Stimulated activated naive CD4-positive, alpha-beta T cell treated with Interleukin-2 at 50 U/mL for 16 hours (primary cell): Measurements from ENCODE around the gene OR4K1.
"Not testable (repeated sequence)": the region's sequence is repeated elsewhere in the genome, so short reads cannot be mapped to it uniquely, and the experiment has no call there.

Experiments used
- DNase-seq: peaks from one replicate; lab custom pipeline; 2025; lab: John Stamatoyannopoulos, UW

OR4K1 gene

GRCh38 chr14:19930617-19931016 is at the start of gene OR4K1:
Gene OR4K1, plus strand, starts transcription at chr14:19930917. Its CDS starts 4,750 bp downstream, at chr14:19935667.
- no peak for DNase-seq

GRCh38 chr14:19895282-19895681 is 35.4 kb upstream of the OR4K1 start:
- DNase-seq: no peak

GRCh38 chr14:19900999-19901398 is 29.7 kb upstream of the OR4K1 start:
- DNase-seq: no peak

GRCh38 chr14:19902409-19902808 is 28.3 kb upstream of the OR4K1 start:
- DNase-seq: no peak

GRCh38 chr14:19906665-19907064 is 24.1 kb upstream of the OR4K1 start:
- no peak for DNase-seq

- no peak for DNase-seq
These were observed 19.6 kb upstream of the OR4K1 start for GRCh38 chr14:19911114-19911513.

GRCh38 chr14:19917243-19917642 is 13.5 kb upstream of the OR4K1 start:
- DNase-seq: no peak

GRCh38 chr14:19917955-19918518 is 12.7 kb upstream of the OR4K1 start:
- no peak for DNase-seq

GRCh38 chr14:19918553-19919264 is 12.0 kb upstream of the OR4K1 start:
- DNase-seq: no peak

GRCh38 chr14:19920021-19920657 is 10.6 kb upstream of the OR4K1 start, which contains the start of gene OR4K5:
Gene OR4K5, plus strand, starts transcription at chr14:19920607. Its CDS starts 0 bp downstream, at chr14:19920607.
- DNase-seq: no peak

GRCh38 chr14:19941668-19942067 is 11.0 kb downstream of the OR4K1 start:
- no peak for DNase-seq

GRCh38 chr14:19947413-19948090 is 16.8 kb downstream of the OR4K1 start:
- DNase-seq: no peak

GRCh38 chr14:19949218-19949617 is 18.5 kb downstream of the OR4K1 start:
- no peak for DNase-seq

GRCh38 chr14:19969735-19970134 is 39.0 kb downstream of the OR4K1 start:
- not testable (repeated sequence) for DNase-seq

- no peak for DNase-seq
These were observed 44.1 kb downstream of the OR4K1 start for GRCh38 chr14:19974844-19975243.

GRCh38 chr14:19975291-19975690 is 44.6 kb downstream of the OR4K1 start, which contains the start of gene OR4K15:
Gene OR4K15, plus strand, starts transcription at chr14:19975591. Its CDS starts 0 bp downstream, at chr14:19975591.
- no peak for DNase-seq
